ENCODE results near the gene ARHGAP32.

DNA sequence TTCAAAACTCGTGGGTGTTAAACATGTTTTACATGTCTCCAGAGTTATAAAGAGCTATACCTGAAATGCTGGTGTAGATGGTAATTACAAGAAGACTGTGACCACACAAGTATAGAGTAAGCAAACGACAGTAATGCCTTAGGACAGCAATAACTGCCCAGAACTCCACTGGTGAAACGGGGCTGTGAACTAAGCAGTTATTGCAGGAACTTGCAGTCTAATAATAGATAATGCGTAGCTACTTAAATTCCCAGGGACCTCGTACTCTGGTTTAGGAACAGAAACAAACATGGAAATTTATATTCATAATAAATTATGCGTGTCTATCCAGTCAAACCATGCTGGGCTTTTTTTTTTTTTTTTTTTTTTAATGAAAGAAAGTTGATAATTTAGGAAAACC lies 224.5 kb downstream of the ARHGAP32 start:
- TF ChIP-seq POLR2A (IDR thresholded peaks at IDR 0.05; ENCODE audit: low read depth, low read length) (no peak), TAF1 (IDR thresholded peaks at IDR 0.05; ENCODE audit: low read depth, low read length) (no peak), POLR2AphosphoS5 (IDR thresholded peaks at IDR 0.05; ENCODE audit: low read depth, low read length) (no peak), PAX5 (IDR thresholded peaks at IDR 0.05; ENCODE audit: insufficient read depth, low read length, severe bottlenecking) (no peak), POU2F2 (IDR thresholded peaks at IDR 0.05; ENCODE audit: low read depth, low read length) (no peak)
